AG09309 (cell line): ENCODE data around the gene LMO4.

ENCODE experiments used
- DNase-seq: peaks from one replicate; pipeline ENCODE4 v3.0.0-alpha.2; 2010; ENCODE audit warnings: low read depth
- H3K4me3 ChIP-seq: 2 replicates; pipeline ENCODE4 v1.5.1; 2011; ENCODE audit warnings: mild to moderate bottlenecking, low read depth, low read length, moderate library complexity; ENCODE audit not compliant: control insufficient read depth
- TF ChIP-seq, protein P1 (sequence below): IDR thresholded peaks from 2 replicates; pipeline ENCODE4 v1.5.1; 2011; ENCODE audit warnings: mild to moderate bottlenecking, low read depth, low read length, inconsistent platforms; ENCODE audit not compliant: insufficient read depth, control insufficient read depth; ENCODE audit errors: missing control alignments

The LMO4 gene

GRCh38 chr1:87368907-87369306, 40.2 kb downstream of the LMO4 start:
- DNase-seq, result no peak
- no peak overlapping the region for H3K4me3 ChIP-seq
- TF ChIP-seq, protein P1, sequence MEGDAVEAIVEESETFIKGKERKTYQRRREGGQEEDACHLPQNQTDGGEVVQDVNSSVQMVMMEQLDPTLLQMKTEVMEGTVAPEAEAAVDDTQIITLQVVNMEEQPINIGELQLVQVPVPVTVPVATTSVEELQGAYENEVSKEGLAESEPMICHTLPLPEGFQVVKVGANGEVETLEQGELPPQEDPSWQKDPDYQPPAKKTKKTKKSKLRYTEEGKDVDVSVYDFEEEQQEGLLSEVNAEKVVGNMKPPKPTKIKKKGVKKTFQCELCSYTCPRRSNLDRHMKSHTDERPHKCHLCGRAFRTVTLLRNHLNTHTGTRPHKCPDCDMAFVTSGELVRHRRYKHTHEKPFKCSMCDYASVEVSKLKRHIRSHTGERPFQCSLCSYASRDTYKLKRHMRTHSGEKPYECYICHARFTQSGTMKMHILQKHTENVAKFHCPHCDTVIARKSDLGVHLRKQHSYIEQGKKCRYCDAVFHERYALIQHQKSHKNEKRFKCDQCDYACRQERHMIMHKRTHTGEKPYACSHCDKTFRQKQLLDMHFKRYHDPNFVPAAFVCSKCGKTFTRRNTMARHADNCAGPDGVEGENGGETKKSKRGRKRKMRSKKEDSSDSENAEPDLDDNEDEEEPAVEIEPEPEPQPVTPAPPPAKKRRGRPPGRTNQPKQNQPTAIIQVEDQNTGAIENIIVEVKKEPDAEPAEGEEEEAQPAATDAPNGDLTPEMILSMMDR, result no peak

GRCh38 chr1:87369736-87370478, 41.2 kb downstream of the LMO4 start:
- no peak for DNase-seq
- TF ChIP-seq, protein P1, result no peak
- no peak overlapping the region for H3K4me3 ChIP-seq

DNA sequence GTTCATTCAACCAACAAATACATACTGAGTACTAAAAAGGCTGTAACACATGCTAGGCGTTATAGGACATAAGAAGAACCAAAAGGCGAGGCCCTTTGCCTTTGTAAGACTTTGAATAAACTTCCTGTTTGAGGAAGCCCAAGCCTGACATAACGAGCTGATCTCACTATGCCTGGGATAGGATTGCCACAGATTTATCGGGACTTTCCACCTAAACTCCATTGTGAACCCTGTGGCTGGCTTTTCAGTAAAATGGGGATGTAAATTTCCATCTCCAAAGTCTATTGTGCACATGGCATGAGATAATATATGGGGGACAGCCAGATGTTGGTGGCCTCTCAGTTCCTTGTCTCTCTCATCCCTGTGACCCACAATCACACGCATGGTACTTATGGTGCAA, 41.9 kb downstream of the LMO4 start:
- no peak for DNase-seq
- H3K4me3 ChIP-seq, result no peak overlapping the region
- TF ChIP-seq, protein P1, result no peak

GRCh38 chr1:87379306-87379705, 50.6 kb downstream of the LMO4 start:
- no peak for DNase-seq
- no peak overlapping the region for H3K4me3 ChIP-seq
- TF ChIP-seq, protein P1, result no peak

DNA sequence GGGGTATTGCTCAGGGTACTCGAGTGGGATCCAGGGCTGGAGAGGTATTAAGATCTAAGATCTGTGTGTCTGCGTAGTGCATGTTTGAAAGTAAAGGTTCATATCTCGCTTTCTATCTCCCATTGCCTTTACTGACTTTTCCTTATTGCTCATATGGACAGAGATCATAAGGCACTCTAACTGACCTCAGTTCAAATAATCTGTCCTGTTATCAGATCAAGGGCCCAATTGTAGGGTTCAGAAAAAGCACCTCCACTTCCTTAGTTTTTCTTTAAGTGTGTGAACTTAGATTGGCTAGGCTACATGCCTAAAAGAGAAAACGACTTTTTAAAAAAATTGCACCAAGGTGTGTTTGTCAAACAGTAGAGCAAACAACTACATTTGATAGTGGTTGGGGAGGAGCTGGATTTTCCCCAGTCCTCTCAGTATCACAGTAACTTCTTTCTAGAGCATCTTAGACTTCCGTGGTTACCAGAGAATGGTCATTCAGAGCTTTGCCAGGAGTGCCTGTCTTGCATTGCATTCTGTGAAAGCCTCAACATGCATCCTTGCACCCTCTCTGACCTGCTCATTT, 57.6 kb downstream of the LMO4 start:
- H3K4me3 ChIP-seq, result no peak overlapping the region
- DNase-seq, result no peak
- TF ChIP-seq, protein P1, result no peak

GRCh38 chr1:87388411-87388810, 59.7 kb downstream of the LMO4 start:
- no peak overlapping the region for H3K4me3 ChIP-seq
- TF ChIP-seq, protein P1, result no peak
- DNase-seq, result no peak
